ENCODE data around the gene SLC9A9. TPM values are rescaled to one million over a fixed set of nuclear protein-coding genes. Genes with fewer than 3 reads are reported as not detected.

Gene SLC9A9
- total RNA-seq, 1 experiment from 2014 or later = not detected

DNA sequence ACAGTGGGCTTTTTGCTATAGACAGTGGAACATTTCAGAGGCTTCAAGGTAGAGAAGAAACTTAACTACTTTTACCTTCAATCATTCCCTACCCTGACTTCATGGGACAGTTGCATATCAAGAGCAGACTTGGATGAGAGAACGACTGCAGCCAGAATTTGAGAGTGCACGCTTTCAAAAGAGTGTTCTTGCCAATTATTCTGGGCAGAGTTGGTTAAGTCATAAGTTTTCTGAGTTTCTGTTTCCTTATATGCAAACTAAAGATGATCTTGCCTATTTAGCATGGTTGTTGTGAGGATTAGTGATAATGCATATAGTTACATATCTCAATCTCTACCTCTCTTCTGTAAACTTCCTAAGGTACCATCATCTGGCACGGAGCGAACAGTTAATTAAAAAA lies 7.6 kb downstream of the SLC9A9 start:
- H3K4me3 Mint-ChIP-seq (ENCODE audit: unreplicated experiment) = no peak overlapping the region
- H3K27me3 Mint-ChIP-seq (ENCODE audit: insufficient read depth, unreplicated experiment) = peaks cover 19% of the 10 kb centered on the region
- H3K27ac Mint-ChIP-seq (ENCODE audit: unreplicated experiment) = no peak overlapping the region
- TF ChIP-seq, protein P1, sequence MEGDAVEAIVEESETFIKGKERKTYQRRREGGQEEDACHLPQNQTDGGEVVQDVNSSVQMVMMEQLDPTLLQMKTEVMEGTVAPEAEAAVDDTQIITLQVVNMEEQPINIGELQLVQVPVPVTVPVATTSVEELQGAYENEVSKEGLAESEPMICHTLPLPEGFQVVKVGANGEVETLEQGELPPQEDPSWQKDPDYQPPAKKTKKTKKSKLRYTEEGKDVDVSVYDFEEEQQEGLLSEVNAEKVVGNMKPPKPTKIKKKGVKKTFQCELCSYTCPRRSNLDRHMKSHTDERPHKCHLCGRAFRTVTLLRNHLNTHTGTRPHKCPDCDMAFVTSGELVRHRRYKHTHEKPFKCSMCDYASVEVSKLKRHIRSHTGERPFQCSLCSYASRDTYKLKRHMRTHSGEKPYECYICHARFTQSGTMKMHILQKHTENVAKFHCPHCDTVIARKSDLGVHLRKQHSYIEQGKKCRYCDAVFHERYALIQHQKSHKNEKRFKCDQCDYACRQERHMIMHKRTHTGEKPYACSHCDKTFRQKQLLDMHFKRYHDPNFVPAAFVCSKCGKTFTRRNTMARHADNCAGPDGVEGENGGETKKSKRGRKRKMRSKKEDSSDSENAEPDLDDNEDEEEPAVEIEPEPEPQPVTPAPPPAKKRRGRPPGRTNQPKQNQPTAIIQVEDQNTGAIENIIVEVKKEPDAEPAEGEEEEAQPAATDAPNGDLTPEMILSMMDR (IDR thresholded peaks at IDR 0.05; ENCODE audit: insufficient read depth in 1 of 2, low read depth in 1 of 2, low read length in 1 of 2, severe bottlenecking in 1 of 2, unreplicated experiment in 1 of 2) = no peak
- ChIA-PET CTCF (no interaction called here), POLR2A (no interaction called here)
- intact Hi-C loops (cut with micrococcal nuclease; ENCODE audit: unreplicated experiment) = no loop called here
- H3K4me1 Mint-ChIP-seq (ENCODE audit: low read depth, unreplicated experiment) = no peaks in the 10 kb centered on the region
- Histone ChIP-seq H3K36me3 (ENCODE audit: control insufficient read depth, insufficient read depth, low read length) (no peaks in the 10 kb centered on the region), H3K9me3 (no peaks in the 10 kb centered on the region), H3K4me1 (no peaks in the 10 kb centered on the region; the same call in 1 of the 2 replicates), H3K4me3 (ENCODE audit: low read depth, low read length) (no peak overlapping the region), H3K27me3 (replicated peaks; ENCODE audit: control insufficient read depth, insufficient read depth, low read length) (no peaks in the 10 kb centered on the region)
- H3K36me3 Mint-ChIP-seq (ENCODE audit: insufficient read depth, unreplicated experiment) = no peaks in the 10 kb centered on the region
- no peak for DNase-seq
- H3K9me3 Mint-ChIP-seq (ENCODE audit: unreplicated experiment) = no peaks in the 10 kb centered on the region
- BruUV-seq (replicated peaks) = no TSS peak

DNA sequence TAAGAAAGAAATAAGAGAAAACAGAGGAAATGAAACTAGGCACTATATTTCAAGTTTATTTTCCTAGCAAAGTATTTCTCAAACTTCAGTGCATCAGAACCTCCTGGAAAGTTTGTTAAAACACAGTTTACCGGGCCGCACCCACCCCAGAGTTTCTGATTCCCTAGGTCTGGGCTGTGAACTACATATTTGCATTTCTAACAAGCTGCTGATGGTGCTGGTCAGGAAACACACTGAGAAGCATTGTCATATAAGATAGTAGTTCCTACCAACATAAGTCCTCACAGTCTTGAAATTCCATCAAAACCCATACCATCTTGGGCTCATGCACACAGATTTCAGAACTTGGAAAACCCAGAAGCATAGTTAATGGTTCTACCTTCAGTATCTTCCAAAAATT lies 8.3 kb downstream of the SLC9A9 start:
- Mint-ChIP-seq H3K9me3 (ENCODE audit: unreplicated experiment) (no peaks in the 10 kb centered on the region), H3K4me1 (ENCODE audit: low read depth, unreplicated experiment) (no peaks in the 10 kb centered on the region), H3K36me3 (ENCODE audit: insufficient read depth, unreplicated experiment) (no peaks in the 10 kb centered on the region), H3K4me3 (ENCODE audit: unreplicated experiment) (no peak overlapping the region), H3K27ac (ENCODE audit: unreplicated experiment) (no peak overlapping the region), H3K27me3 (ENCODE audit: insufficient read depth, unreplicated experiment) (peaks cover 19% of the 10 kb centered on the region)
- Histone ChIP-seq H3K27me3 (replicated peaks; ENCODE audit: control insufficient read depth, insufficient read depth, low read length) (no peaks in the 10 kb centered on the region), H3K9me3 (no peaks in the 10 kb centered on the region), H3K36me3 (ENCODE audit: control insufficient read depth, insufficient read depth, low read length) (no peaks in the 10 kb centered on the region), H3K4me3 (ENCODE audit: low read depth, low read length) (no peak overlapping the region), H3K4me1 (no peaks in the 10 kb centered on the region; the same call in 1 of the 2 replicates)
- CTCF ChIA-PET = no interaction called here
- POLR2A ChIA-PET = no interaction called here
- TF ChIP-seq, protein P1 (IDR thresholded peaks at IDR 0.05; ENCODE audit: insufficient read depth in 1 of 2, low read depth in 1 of 2, low read length in 1 of 2, severe bottlenecking in 1 of 2, unreplicated experiment in 1 of 2) = no peak
- no TSS peak for BruUV-seq (replicated peaks)
- intact Hi-C loops (cut with micrococcal nuclease; ENCODE audit: unreplicated experiment) = no loop called here
- no peak for DNase-seq

DNA sequence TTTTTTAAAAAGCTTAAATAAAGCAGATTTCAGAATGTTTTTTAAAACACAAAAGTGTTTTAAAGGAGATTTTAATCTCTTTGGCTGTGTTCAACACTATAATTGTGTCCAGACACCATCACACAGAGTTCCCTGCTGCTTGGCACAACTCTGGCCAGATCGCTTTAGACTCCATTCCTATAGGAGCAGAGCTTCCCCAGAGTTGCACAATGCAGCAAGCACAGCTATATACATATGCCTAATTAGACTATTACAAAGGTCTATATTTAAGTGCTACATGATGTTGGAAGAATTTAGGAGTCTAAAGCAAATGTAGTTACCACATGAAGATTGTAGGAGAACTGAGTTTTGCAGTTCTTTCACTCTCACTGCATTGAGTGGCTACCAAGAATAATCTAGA lies 11.2 kb downstream of the SLC9A9 start:
- Mint-ChIP-seq H3K27ac (ENCODE audit: unreplicated experiment) (no peak overlapping the region), H3K4me3 (ENCODE audit: unreplicated experiment) (no peak overlapping the region), H3K9me3 (ENCODE audit: unreplicated experiment) (no peaks in the 10 kb centered on the region), H3K36me3 (ENCODE audit: insufficient read depth, unreplicated experiment) (no peaks in the 10 kb centered on the region), H3K27me3 (ENCODE audit: insufficient read depth, unreplicated experiment) (peaks cover 17% of the 10 kb centered on the region), H3K4me1 (ENCODE audit: low read depth, unreplicated experiment) (no peaks in the 10 kb centered on the region)
- intact Hi-C loops (cut with micrococcal nuclease; ENCODE audit: unreplicated experiment) = no loop called here
- POLR2A ChIA-PET = no interaction called here
- no TSS peak for BruUV-seq (replicated peaks)
- CTCF ChIA-PET = no interaction called here
- H3K36me3 ChIP-seq (ENCODE audit: control insufficient read depth, insufficient read depth, low read length) = no peaks in the 10 kb centered on the region
- no peaks in the 10 kb centered on the region for H3K9me3 ChIP-seq
- TF ChIP-seq, protein P1 (IDR thresholded peaks at IDR 0.05; ENCODE audit: insufficient read depth in 1 of 2, low read depth in 1 of 2, low read length in 1 of 2, severe bottlenecking in 1 of 2, unreplicated experiment in 1 of 2) = no peak
- H3K27me3 ChIP-seq (replicated peaks; ENCODE audit: control insufficient read depth, insufficient read depth, low read length) = no peaks in the 10 kb centered on the region
- DNase-seq = no peak
- no peak overlapping the region for H3K4me3 ChIP-seq (ENCODE audit: low read depth, low read length)
- no peaks in the 10 kb centered on the region; the same call in 1 of the 2 replicates for H3K4me1 ChIP-seq
